GM19099 (cell line): Measurements from ENCODE around the gene IPO4.

ENCODE experiments used
- POLR2A ChIP-seq: IDR thresholded peaks from 3 replicates; pipeline ENCODE4 v1.6.1; 2011; ENCODE audit warnings: low read depth; ENCODE audit not compliant: insufficient read length; ENCODE audit errors: extremely low read depth

The IPO4 gene

GRCh38 chr14:24188251-24189058 lies at the start of gene IPO4:
IPO4 (minus strand) TSS chr14:24188816; CDS start chr14:24188787, 29 bp downstream.
- peak; percentile 85 for TF ChIP-seq POLR2A

GRCh38 chr14:24238123-24238522 lies 49.5 kb upstream of the IPO4 start:
- no peak for TF ChIP-seq POLR2A

GRCh38 chr14:24237463-24237955 lies 48.9 kb upstream of the IPO4 start:
- TF ChIP-seq POLR2A: no peak

- no peak for TF ChIP-seq POLR2A
Measured at GRCh38 chr14:24236689-24237462, 48.3 kb upstream of the IPO4 start.

GRCh38 chr14:24235804-24236688 lies 47.4 kb upstream of the IPO4 start:
- TF ChIP-seq POLR2A: no peak

GRCh38 chr14:24234095-24235005 lies 45.7 kb upstream of the IPO4 start:
- TF ChIP-seq POLR2A: no peak

- no peak for TF ChIP-seq POLR2A
Measured at GRCh38 chr14:24233538-24233866, 44.9 kb upstream of the IPO4 start.

- peak; percentile 58 for TF ChIP-seq POLR2A
Measured at GRCh38 chr14:24232645-24233537, 44.3 kb upstream of the IPO4 start, which contains the start of gene GMPR2. GMPR2 (plus strand) TSS chr14:24232929; CDS start chr14:24233254, 325 bp downstream.

- TF ChIP-seq POLR2A: peak; percentile 51
Measured at GRCh38 chr14:24232121-24232644, 43.6 kb upstream of the IPO4 start, which contains the start of gene NEDD8. NEDD8 (minus strand) TSS chr14:24232367; CDS start chr14:24232267, 100 bp downstream.

- no peak for TF ChIP-seq POLR2A
Measured at GRCh38 chr14:24231263-24232120, 42.9 kb upstream of the IPO4 start.

GRCh38 chr14:24228902-24229301 lies 40.3 kb upstream of the IPO4 start:
- no peak for TF ChIP-seq POLR2A

- no peak for TF ChIP-seq POLR2A
Measured at GRCh38 chr14:24226473-24226872, 37.9 kb upstream of the IPO4 start.

GRCh38 chr14:24224618-24225071 lies 36.0 kb upstream of the IPO4 start:
- TF ChIP-seq POLR2A: no peak
